Activated naive CD4-positive, alpha-beta T cell treated with anti-CD3 and anti-CD28 coated beads, Interleukin-2, amount 50 U/mL, for 24 hours (primary cell): ENCODE results near the gene MAN1B1.

ENCODE experiments used
- H3K27ac Mint-ChIP-seq: one replicate; pipeline ENCODE4 v1.8.0; 2021; ENCODE audit warnings: mild to moderate bottlenecking, mixed read lengths
- H3K27me3 Mint-ChIP-seq: one replicate; pipeline ENCODE4 v1.8.0; 2021; ENCODE audit warnings: mixed read lengths
- H3K36me3 Mint-ChIP-seq: one replicate; pipeline ENCODE4 v1.8.0; 2021; ENCODE audit warnings: mixed read lengths
- H3K4me1 Mint-ChIP-seq: one replicate; pipeline ENCODE4 v1.8.0; 2021; ENCODE audit warnings: mixed read lengths
- H3K4me3 Mint-ChIP-seq: one replicate; pipeline ENCODE4 v1.8.0; 2021; ENCODE audit warnings: mild to moderate bottlenecking, mixed read lengths
- H3K9me3 Mint-ChIP-seq: one replicate; pipeline ENCODE4 v1.8.0; 2021; ENCODE audit warnings: mixed read lengths

The MAN1B1 gene

DNA sequence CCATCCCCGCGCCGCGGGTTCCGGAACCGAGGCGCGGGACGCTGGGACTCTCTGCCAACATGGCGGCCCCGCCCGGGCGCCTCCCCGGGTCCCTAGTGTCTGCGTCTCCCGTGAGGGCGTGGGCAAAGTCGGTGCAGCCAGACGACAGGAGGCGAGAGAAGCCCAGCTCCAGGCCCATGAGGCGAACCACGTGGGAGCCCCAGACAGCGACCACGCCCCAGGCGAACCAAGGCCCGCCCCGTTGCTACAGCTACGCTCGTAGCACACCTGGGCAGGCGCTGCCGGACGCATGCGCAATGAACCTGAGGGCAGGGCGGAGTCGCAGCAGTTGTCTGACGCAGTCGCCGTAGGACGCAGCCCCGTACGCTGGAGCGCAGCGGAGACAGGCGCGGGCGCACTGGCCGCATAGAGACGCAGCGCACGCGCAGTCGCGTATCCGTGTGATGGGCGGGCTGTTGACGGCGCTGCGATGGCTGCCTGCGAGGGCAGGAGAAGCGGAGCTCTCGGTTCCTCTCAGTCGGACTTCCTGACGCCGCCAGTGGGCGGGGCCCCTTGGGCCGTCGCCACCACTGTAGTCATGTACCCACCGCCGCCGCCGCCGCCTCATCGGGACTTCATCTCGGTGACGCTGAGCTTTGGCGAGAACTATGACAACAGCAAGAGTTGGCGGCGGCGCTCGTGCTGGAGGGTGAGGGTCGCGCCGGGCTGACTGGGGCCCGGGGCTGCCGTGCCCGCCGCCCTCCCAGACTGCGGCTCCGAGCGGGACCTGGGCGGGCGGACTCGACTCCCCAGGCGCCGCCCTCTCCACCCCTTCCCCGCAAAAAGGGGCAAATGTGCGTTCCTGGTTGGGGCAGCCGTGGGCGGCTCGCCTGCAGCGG, at the start of gene MAN1B1:
TSS of gene MAN1B1 (plus strand) at position 455 of the 878 bp plus-strand sequence. CDS start at position 470, 15 bp downstream.
- Mint-ChIP-seq H3K36me3 (peaks cover 2% of the 10 kb centered on the region), H3K4me1 (peaks cover 32% of the 10 kb centered on the region), H3K27me3 (no peaks in the 10 kb centered on the region), H3K27ac (peak within 1 kb of the TSS; percentile 98), H3K9me3 (no peaks in the 10 kb centered on the region), H3K4me3 (peak within 1 kb of the TSS; percentile 96)

DNA sequence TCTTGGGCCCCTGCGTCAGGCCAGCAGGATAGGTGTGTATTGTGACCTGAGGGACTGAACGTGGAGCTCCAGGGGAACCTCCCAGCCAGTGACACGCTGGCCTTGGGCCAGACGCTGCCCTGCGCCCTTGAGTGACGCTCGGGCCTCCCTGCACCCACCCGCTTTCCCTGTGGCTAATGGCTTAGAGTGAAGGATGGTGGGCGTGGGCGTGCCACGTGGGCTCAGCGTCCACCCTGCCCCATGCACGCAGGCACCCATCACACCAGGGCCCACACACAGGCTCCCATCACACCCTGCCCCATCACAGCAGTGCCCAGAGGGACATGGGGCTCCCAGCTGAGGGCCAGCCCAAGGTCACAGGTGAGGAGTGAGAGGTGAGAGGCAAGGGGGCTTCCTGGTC, 49.8 kb upstream of the MAN1B1 start:
- Mint-ChIP-seq H3K4me1 (peaks cover 16% of the 10 kb centered on the region), H3K36me3 (no peaks in the 10 kb centered on the region), H3K4me3 (no peak overlapping the region), H3K27me3 (no peaks in the 10 kb centered on the region), H3K9me3 (no peaks in the 10 kb centered on the region), H3K27ac (no peak overlapping the region)

DNA sequence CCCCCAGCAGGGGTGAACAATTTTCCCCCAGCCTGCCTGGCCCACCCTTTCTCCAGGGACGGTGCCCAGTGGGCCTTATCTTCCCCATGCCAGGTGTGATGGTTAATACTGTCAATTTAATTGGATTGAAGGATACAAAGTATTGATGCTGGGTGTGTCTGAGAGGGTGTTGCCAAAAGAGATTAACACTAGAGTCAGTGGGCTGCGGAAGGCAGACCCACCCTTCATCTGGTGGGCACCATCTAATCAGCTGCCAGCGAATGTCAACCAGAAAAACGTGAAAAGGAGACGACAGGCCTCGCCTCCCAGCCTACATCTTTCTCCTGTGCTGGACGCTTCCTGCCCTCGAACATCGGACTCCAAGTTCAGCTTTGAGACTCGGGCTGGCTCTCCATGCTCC, 49.3 kb upstream of the MAN1B1 start:
- H3K27ac Mint-ChIP-seq: no peak overlapping the region
- no peaks in the 10 kb centered on the region for H3K36me3 Mint-ChIP-seq
- H3K4me3 Mint-ChIP-seq: no peak overlapping the region
- no peaks in the 10 kb centered on the region for H3K9me3 Mint-ChIP-seq
- H3K27me3 Mint-ChIP-seq: no peaks in the 10 kb centered on the region
- peaks cover 15% of the 10 kb centered on the region for H3K4me1 Mint-ChIP-seq

DNA sequence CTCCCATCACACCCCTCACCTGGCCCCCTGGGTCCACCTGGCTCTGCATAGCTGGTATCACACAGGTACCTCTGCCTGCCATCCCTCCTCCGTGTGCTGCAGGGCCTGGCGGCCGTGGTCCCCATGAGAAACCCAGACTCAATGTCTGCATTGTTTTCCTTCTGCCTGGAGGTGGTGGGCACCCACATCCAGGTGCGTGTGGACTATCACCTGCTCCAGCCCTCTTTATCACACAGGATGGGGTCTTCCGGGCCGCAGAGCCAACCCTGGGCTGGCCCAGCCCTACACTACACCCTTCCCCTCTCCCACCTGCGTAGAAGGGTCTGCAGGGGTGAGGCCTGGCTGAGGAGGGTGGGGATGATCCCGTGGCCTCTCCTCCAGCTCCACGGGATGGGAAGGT, 47.9 kb upstream of the MAN1B1 start:
- Mint-ChIP-seq H3K27ac (no peak overlapping the region), H3K9me3 (no peaks in the 10 kb centered on the region), H3K27me3 (no peaks in the 10 kb centered on the region), H3K36me3 (no peaks in the 10 kb centered on the region), H3K4me1 (peaks cover 11% of the 10 kb centered on the region), H3K4me3 (no peak overlapping the region)

DNA sequence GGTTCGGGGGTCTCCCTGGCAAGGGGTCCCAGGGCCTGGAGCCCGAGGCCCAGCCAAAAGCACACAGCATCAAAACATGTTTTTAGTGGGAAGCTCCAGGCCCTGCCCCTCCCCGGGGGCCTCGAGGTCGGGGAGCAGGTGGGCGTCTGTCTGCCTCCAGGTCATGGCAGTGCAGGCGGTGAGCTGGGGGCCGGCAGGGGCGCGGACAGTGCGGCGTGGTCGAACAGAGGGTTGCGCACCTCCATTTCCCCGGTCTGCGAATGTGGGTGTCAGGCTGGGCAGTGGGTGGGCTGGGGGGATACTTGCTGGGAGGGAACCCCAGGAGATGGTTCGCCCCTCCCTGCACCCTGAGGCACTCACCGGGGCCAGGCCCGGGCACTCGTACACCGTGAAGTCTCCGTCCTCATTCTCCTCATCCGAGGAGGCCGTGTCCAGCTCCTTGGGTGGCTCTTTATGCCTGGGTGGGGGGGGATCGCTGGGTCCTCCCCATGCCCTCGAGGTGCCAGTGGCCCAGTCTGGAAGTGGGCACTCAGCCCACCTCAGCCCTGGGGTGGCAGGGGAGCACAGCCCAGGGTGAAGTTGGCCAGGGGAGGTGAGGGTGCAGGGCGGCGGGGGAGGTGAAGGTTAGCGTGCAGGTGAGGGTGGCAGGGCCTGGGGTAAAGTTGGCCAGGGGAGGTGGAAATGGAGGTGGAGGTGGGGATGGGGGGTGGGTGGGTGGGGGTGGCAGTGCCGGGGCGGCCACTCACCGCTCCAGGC, 47.0 kb upstream of the MAN1B1 start:
- no peaks in the 10 kb centered on the region for H3K36me3 Mint-ChIP-seq
- peaks cover 12% of the 10 kb centered on the region for H3K4me1 Mint-ChIP-seq
- H3K9me3 Mint-ChIP-seq: no peaks in the 10 kb centered on the region
- no peaks in the 10 kb centered on the region for H3K27me3 Mint-ChIP-seq
- no peak overlapping the region for H3K4me3 Mint-ChIP-seq
- no peak overlapping the region for H3K27ac Mint-ChIP-seq

DNA sequence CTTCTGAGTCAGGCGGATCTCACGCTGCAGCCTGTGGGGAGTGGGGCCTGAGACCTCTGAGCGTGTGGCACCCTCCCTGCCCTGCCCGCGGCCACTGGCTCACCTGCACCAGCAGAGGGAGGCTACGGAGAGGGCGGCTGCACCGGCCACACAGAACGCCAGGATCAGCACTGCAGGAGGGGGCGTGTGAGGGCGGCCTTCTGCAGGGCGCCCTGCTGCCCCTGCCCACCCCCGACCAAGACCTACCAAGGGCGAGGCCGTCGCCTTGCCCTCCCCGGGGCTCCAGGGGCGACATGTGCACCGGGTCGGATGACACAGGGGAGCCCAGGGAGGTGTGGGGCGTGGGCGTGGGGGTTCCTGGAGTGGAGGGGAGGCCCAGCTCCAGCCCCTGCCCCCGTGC, 46.2 kb upstream of the MAN1B1 start:
- H3K27ac Mint-ChIP-seq: no peak overlapping the region
- H3K4me1 Mint-ChIP-seq: peaks cover 10% of the 10 kb centered on the region
- no peaks in the 10 kb centered on the region for H3K9me3 Mint-ChIP-seq
- H3K27me3 Mint-ChIP-seq: no peaks in the 10 kb centered on the region
- H3K4me3 Mint-ChIP-seq: no peak overlapping the region
- H3K36me3 Mint-ChIP-seq: no peaks in the 10 kb centered on the region

DNA sequence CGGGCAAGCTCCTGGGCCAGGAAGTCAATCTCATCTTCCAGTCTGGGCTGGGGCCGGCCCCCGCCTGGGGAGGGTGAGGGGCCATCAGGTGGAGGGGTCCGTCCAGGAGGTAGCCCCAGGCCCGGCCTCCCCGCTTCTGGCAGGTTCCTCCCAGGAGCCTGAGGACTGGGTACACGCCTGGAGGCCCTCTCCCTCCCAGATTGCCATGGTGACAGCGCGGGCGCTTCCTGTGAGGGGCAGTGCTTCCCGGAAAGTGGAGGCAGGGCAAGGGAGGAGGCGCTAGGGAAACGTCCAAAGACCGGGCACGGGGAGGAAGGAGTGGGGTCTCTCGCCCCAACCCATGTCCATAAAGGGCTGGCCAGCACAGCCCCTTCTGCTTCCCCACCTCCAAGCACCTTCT, 45.7 kb upstream of the MAN1B1 start:
- peaks cover 10% of the 10 kb centered on the region for H3K4me1 Mint-ChIP-seq
- no peak overlapping the region for H3K4me3 Mint-ChIP-seq
- H3K27ac Mint-ChIP-seq: no peak overlapping the region
- no peaks in the 10 kb centered on the region for H3K27me3 Mint-ChIP-seq
- no peaks in the 10 kb centered on the region for H3K9me3 Mint-ChIP-seq
- no peaks in the 10 kb centered on the region for H3K36me3 Mint-ChIP-seq

DNA sequence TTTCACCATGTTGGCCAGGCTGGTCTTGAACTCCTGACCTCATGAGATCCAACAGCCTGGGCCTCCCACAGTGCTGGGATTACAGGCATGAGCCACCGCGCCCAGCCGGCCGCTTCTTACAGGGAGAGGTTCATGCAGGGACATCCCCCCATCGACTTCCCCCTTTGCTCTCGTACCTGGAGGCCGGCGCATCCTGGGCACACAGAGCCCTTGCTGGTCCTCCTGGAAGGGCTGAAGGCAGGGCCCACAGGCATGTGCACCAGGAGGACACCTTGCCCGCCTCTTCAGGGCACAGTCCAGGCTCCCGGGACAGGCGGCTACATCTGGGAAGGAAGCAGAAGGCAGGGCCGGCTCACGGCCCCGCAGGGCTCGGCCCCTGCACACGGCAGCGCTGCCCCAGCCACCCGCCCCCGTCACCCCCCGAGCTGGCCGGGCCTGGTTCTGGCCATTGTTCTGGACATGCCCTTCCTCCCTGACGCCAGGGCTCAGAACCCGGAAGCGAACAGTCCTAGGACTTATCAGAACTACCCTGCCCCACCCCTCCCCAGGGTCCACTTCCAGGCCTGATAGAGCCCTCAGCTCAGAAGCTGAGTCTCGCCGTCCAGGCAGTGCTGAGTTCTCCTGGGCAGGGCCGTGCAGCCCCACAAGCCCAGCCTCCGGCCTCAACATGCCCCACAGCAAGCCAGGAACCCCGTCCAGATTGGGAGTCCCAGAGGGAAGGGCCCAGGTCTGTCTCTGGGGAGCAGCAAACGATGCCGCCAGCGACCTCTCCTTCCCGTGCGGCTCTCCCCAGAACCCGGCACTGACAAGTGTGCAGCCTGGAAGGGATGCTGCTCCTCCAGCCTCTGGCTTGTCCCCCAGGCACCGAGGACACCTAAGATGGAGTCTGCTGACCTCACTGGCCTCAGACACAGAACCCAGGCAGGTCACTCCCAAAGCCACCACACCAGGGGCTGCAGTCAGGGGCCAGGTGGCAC, 43.7 kb upstream of the MAN1B1 start:
- peaks cover 4% of the 10 kb centered on the region for H3K27me3 Mint-ChIP-seq
- no peak overlapping the region for H3K27ac Mint-ChIP-seq
- peaks cover 10% of the 10 kb centered on the region for H3K4me1 Mint-ChIP-seq
- no peaks in the 10 kb centered on the region for H3K9me3 Mint-ChIP-seq
- H3K4me3 Mint-ChIP-seq: no peak overlapping the region
- H3K36me3 Mint-ChIP-seq: no peaks in the 10 kb centered on the region

DNA sequence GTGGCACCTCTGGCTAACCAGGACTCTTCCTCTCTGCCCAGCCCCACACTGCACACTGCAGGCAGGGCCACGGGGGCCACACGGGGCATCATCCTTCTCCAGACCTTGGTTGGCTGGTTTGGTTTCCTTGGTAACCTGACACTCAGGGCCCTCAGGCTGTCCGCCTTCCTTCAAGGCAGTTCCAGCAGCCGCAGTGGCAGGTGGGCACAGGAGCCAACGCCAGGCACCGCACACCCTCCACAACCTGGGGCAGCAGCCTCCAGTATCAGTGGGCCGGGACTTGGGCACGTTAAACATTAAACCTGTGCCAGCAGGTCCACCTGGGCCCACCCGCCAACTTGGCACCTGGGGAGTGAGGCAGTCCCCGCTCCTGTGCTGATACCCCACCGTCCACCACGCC, 42.7 kb upstream of the MAN1B1 start:
- Mint-ChIP-seq H3K4me1 (peaks cover 10% of the 10 kb centered on the region), H3K9me3 (no peaks in the 10 kb centered on the region), H3K27ac (no peak overlapping the region), H3K27me3 (peaks cover 4% of the 10 kb centered on the region), H3K4me3 (no peak overlapping the region), H3K36me3 (no peaks in the 10 kb centered on the region)

DNA sequence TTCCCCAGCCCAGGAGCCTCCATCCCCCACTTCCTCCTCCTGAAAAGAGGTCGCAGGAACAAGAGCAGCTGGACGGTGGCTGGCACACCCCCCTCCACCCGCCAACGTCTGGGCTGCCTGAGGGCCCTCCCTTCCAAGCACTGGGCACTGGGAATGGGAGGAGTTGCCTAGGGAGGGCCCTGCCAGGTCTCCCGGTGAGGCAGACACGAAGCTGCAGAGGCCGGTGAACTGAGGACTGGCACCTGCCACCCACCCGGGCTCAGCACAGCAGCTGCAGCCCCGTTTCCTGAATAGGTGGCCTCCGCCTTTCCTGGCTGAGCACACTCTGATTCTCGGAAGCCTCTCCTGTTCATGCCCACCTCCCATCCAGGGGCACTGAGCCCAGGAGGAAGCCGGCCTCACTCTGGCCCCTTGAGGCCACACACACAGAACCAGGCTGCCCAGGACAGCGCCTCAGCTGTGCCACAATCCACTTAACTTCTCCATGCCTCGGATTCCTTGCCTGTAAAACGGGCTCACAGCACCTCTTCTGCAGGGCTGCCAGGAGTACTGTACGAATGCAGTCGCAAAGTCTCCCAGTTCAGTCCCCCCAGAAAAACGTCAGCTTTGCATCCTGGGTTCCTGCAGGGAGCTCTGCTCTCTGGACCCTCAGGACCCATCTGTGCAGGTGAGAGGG, 42.1 kb upstream of the MAN1B1 start:
- H3K27ac Mint-ChIP-seq: no peak overlapping the region
- no peaks in the 10 kb centered on the region for H3K36me3 Mint-ChIP-seq
- H3K27me3 Mint-ChIP-seq: peaks cover 8% of the 10 kb centered on the region
- H3K4me3 Mint-ChIP-seq: peak overlapping the region; percentile 76
- no peaks in the 10 kb centered on the region for H3K9me3 Mint-ChIP-seq
- peaks cover 12% of the 10 kb centered on the region for H3K4me1 Mint-ChIP-seq

DNA sequence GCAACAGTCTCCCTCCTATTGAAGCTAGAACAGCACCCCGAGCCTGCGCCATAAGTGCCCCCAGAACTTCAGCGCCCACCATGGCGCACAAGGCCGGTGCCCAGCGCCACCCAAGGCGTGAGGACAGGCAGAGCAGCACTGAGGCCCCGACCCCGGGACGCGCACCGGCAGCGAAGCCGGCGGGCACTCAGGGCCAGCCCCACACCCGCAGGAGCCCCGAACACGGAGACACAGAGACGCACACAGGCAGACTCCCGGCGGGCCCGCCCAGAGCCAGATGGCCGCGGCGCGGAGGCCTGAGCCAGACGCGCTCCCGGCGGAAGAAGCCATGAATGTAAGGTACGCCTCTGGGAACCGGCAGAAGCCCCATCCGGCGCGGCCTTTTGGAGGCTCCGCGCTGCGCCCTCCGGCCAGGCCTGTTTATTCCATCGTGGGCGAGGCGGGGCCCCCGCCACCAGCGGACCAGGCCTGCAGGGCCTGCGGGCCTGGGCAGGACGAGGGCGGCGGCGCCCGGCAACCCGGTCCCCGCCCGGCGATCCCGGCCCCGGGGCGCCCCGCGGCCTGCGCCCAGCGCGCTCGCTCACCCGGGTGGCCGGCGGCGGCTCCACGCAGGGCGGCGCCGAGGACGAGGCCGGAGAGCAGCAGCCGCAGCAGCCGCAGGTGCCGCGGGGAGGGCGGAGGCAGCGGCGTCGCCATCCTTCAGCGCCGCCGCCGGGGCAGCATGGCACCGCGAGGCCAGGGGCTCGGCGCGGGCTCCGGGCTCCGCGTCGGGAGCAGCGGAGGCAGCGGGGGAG, 41.3 kb upstream of the MAN1B1 start:
- no peaks in the 10 kb centered on the region for H3K9me3 Mint-ChIP-seq
- H3K36me3 Mint-ChIP-seq: no peaks in the 10 kb centered on the region
- H3K4me3 Mint-ChIP-seq: peak overlapping the region; percentile 76
- H3K27ac Mint-ChIP-seq: no peak overlapping the region
- H3K4me1 Mint-ChIP-seq: peaks cover 14% of the 10 kb centered on the region
- peaks cover 10% of the 10 kb centered on the region for H3K27me3 Mint-ChIP-seq

DNA sequence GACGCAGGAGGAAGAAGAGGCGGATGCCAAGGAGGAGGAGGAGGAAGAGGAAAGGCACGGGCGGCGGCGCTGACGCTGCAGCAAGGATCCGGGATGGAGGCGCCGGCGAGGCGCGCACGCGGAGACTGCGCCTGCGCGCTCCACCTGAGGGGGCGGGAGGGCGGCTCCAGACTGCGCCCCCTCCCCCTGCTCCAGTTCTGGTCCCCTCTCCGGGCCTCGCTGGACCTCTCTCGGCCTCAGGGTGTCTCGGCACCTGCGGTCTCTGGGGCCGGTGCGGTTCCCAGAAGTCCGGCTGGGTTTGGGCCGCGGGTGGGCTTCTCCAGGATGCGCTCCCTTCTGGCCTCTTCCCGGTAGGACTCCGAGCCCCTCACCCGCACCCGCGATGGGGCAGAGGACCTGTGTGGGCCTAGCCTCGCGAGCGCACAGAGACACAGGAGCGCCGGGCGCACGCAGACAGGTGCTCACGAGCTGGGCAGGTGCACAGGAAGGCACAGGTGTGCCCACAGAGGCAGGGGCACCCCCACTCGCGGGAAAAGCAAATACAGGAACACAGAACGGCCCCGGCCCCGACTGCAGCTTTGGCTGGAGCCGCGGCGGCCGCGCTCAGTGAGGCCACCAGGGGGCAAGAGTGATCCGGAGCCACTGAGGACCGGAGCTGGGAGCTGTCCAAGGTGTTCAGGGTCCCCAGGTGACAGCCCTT, 40.5 kb upstream of the MAN1B1 start, which contains the start of gene NPDC1:
TSS of gene NPDC1 (minus strand) at position 90 of the 700 bp plus-strand sequence. CDS start 188 bp downstream, outside the sequence.
- no peaks in the 10 kb centered on the region for H3K9me3 Mint-ChIP-seq
- peaks cover 10% of the 10 kb centered on the region for H3K27me3 Mint-ChIP-seq
- no peak within 1 kb of the TSS for H3K27ac Mint-ChIP-seq
- peak within 1 kb of the TSS; percentile 76 for H3K4me3 Mint-ChIP-seq
- peaks cover 14% of the 10 kb centered on the region for H3K4me1 Mint-ChIP-seq
- no peaks in the 10 kb centered on the region for H3K36me3 Mint-ChIP-seq

DNA sequence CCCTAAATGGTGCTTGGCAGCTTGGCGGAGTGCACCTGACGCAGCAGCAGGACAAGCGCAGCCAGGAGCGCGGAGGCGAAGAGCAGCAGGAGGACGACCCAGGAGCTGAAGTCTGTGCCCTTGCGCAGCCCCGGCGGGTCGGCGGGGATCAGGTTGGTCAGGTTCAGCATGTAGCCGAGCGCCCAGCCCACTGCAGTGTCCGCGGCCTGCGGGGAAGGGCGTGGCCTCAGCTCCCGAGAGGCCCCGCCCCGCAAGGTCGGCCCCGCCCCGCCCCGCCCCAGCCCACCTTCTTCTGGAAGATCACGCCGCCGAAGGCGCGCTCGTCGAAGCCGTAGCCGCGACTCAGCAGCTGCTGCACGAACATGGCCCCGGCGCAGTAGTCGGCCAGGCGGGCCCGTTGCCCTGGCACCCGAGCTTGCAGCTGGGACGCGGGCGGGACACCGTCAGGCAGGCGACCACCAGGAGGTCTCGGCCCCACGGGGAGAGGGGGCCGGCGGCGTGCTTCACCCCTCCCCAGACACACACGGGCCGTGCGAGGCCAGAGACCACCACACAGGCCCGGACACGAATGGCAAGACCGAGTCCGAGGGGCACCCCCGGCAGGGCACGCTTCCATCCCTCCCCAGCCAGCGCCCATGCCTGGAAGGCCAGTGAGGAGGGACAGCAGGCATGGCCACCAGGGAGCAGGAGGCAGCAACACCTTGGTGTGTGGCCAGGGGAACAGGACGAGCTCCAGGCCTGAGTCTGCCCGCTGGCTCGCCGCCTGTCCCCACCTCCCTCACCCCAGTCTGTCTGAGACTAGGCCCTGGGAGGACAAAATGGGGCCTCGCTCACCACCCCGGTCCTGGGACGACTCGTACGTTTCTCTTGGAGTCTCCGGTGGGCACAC, 37.9 kb upstream of the MAN1B1 start:
- H3K4me3 Mint-ChIP-seq: no peak overlapping the region

More for the DNA sequence above, 37.9 kb upstream of the MAN1B1 start:
- Mint-ChIP-seq H3K4me1 (peaks cover 14% of the 10 kb centered on the region), H3K9me3 (no peaks in the 10 kb centered on the region), H3K36me3 (no peaks in the 10 kb centered on the region), H3K27ac (no peak overlapping the region), H3K27me3 (peaks cover 11% of the 10 kb centered on the region)
